ENCODE results near the gene TUBGCP3. TPM values are rescaled to one million over a fixed set of nuclear protein-coding genes. Genes with fewer than 3 reads are reported as not detected.

The TUBGCP3 gene
- total and polyA plus RNA-seq, 2 experiments from 2014 or later: 12.0 to 12.2 TPM

DNA sequence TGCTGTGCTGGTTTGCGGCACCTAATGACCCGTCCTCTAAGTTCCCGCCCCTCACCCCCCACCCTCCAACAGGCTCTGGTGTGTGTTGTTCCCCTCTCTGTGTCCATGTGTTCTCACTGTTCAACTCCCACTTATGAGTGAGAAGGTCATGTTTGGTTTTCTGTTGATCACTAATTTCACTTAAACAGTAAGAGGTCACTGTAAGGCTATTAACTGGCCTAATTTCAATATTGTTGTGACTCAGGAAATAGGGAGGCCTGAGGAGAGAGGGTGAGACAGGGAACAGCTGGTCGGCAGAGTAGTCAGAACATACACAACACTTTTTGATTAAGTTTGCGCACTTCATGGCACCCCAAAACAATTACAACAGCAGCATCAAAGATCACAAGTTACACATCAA is 15.6 kb downstream of the TUBGCP3 start:
- H3K27me3 ChIP-seq (replicated peaks; ENCODE audit: insufficient read depth): no peaks in the 10 kb centered on the region
- H3K36me3 ChIP-seq (ENCODE audit: low read depth): peaks cover 8% of the 10 kb centered on the region; the same call in 1 of the 2 replicates
- peaks cover 11% of the 10 kb centered on the region; the same call in 1 of the 2 replicates for H3K4me1 ChIP-seq (ENCODE audit: insufficient read depth)
- TF ChIP-seq EZH2phosphoT487 (IDR thresholded peaks at IDR 0.05; ENCODE audit: insufficient read depth, low read depth) (no peak), EZH2 (IDR thresholded peaks at IDR 0.05; ENCODE audit: insufficient read depth, poor library complexity, severe bottlenecking) (no peak)
- no peak for DNase-seq
- no peak overlapping the region for H3K9ac ChIP-seq
- H3K9me2 ChIP-seq (ENCODE audit: insufficient read depth): no peaks in the 10 kb centered on the region
- WGBS, 2 experiments (ENCODE audit: low coverage in 1 of 2, low lambda C conversion rate in 2 of 2, missing lambda C conversion rate in 2 of 2): 81% methylated on average over 5 of the region's 5 CpGs
- H2AFZ ChIP-seq: no peak overlapping the region
- H3F3A ChIP-seq (ENCODE audit: insufficient read depth): no peaks in the 10 kb centered on the region
- H4K20me1 ChIP-seq (ENCODE audit: insufficient read depth): no peaks in the 10 kb centered on the region; the same call in 1 of the 2 replicates
- no peak overlapping the region for H3K4me2 ChIP-seq (ENCODE audit: unreplicated experiment)
- H3K27ac ChIP-seq: no peak overlapping the region
- no peak overlapping the region for H3K4me3 ChIP-seq
- peaks cover 99% of the 10 kb centered on the region for H3K79me2 ChIP-seq (ENCODE audit: insufficient read depth)
- in situ Hi-C loops (cut with MboI): no loop called here
- no peaks in the 10 kb centered on the region for H3K9me3 ChIP-seq (ENCODE audit: low read depth)

DNA sequence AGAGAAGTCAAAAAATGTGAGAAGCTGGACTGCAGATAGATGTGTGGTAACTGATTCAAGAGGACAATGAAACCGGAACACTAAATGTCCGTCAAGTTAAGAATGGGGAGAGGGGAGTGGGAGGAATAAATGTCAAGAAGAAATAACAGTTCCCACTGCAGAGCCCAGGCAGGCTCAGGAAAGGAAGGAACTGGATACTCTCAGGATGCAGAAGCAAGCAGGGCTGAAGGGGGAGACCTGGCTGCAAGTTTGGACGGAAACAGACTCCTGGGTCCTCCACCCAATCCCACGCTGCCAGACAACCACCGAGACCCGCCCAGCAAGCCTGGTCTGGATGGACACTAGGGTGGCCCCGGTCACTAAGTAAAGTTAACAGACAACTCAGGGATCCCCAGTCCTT is 18.1 kb downstream of the TUBGCP3 start:
- H3K4me1 ChIP-seq (ENCODE audit: insufficient read depth): 0 out of 2 replicates have a peak, but pooled peaks cover 2% of the 10 kb centered on the region
- peaks cover 14% of the 10 kb centered on the region; the same call in 1 of the 2 replicates for H3K36me3 ChIP-seq (ENCODE audit: low read depth)
- H3K27ac ChIP-seq: no peak overlapping the region
- H3K27me3 ChIP-seq (replicated peaks; ENCODE audit: insufficient read depth): no peaks in the 10 kb centered on the region
- in situ Hi-C loops (cut with MboI): no loop called here
- peaks cover 79% of the 10 kb centered on the region for H3K79me2 ChIP-seq (ENCODE audit: insufficient read depth)
- no peak overlapping the region for H3K4me2 ChIP-seq (ENCODE audit: unreplicated experiment)
- no peaks in the 10 kb centered on the region for H3K9me2 ChIP-seq (ENCODE audit: insufficient read depth)
- H3K9me3 ChIP-seq (ENCODE audit: low read depth): no peaks in the 10 kb centered on the region
- H3K9ac ChIP-seq: no peak overlapping the region
- H3F3A ChIP-seq (ENCODE audit: insufficient read depth): no peaks in the 10 kb centered on the region
- 94 to 98% methylated on average over 7 of the region's 7 CpGs for WGBS, 2 experiments (ENCODE audit: low coverage in 1 of 2, low lambda C conversion rate in 2 of 2, missing lambda C conversion rate in 2 of 2)
- no peak for TF ChIP-seq EZH2 (IDR thresholded peaks at IDR 0.05; ENCODE audit: insufficient read depth, poor library complexity, severe bottlenecking)
- TF ChIP-seq EZH2phosphoT487 (IDR thresholded peaks at IDR 0.05; ENCODE audit: insufficient read depth, low read depth): no peak
- DNase-seq: no peak
- H3K4me3 ChIP-seq: no peak overlapping the region
- H4K20me1 ChIP-seq (ENCODE audit: insufficient read depth): no peaks in the 10 kb centered on the region; the same call in 1 of the 2 replicates
- no peak overlapping the region for H2AFZ ChIP-seq

DNA sequence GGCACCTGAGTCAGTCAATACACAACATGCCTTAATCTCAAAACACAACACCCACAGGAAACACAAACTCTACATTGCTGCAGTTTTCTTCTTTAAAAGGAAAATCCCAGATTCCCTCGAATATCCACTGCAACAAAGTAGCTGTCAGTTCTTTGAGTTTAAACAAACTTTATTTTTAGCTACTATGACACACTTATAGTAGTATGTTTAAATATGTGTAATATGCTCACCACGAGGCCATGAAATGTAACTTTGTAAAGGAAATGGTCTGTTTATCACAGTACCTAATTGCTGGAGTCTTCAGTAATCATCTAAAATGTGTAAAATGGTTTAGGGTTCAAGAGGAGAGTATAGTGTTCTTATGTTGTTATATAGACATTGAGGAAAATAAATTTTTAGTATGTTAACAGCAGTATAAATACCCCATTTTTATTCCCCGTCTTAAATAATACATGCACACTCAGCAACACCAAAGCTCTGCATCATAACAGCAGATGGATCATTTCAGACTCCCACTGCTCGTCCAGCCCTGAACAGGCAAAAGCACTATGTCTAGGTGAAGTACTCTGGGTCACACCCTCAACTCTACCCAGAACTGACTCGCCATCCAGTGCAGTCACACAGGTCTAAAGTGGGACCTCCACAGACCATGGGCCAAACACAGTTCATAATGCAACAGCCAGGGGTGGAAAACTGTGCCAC is 20.6 kb downstream of the TUBGCP3 start:
- WGBS, 2 experiments (ENCODE audit: low coverage in 1 of 2, low lambda C conversion rate in 2 of 2, missing lambda C conversion rate in 2 of 2): 65 to 68% methylated on average over 5 of the region's 5 CpGs
- Histone ChIP-seq H4K20me1 (ENCODE audit: insufficient read depth) (no peaks in the 10 kb centered on the region; the same call in 1 of the 2 replicates), H3K9me3 (ENCODE audit: low read depth) (no peaks in the 10 kb centered on the region), H3K4me3 (no peak overlapping the region), H2AFZ (no peak overlapping the region), H3K4me2 (ENCODE audit: unreplicated experiment) (no peak overlapping the region), H3K9ac (no peak overlapping the region), H3K27ac (no peak overlapping the region), H3K36me3 (ENCODE audit: low read depth) (peaks cover 15% of the 10 kb centered on the region; the same call in 1 of the 2 replicates), H3K4me1 (ENCODE audit: insufficient read depth) (no peaks in the 10 kb centered on the region), H3K27me3 (replicated peaks; ENCODE audit: insufficient read depth) (no peaks in the 10 kb centered on the region), H3K79me2 (ENCODE audit: insufficient read depth) (peaks cover 68% of the 10 kb centered on the region), H3F3A (ENCODE audit: insufficient read depth) (no peaks in the 10 kb centered on the region), H3K9me2 (ENCODE audit: insufficient read depth) (no peaks in the 10 kb centered on the region)
- TF ChIP-seq EZH2phosphoT487 (IDR thresholded peaks at IDR 0.05; ENCODE audit: insufficient read depth, low read depth) (no peak), EZH2 (IDR thresholded peaks at IDR 0.05; ENCODE audit: insufficient read depth, poor library complexity, severe bottlenecking) (no peak)
- in situ Hi-C loops (cut with MboI): no loop called here
- peak; percentile 12 for DNase-seq

DNA sequence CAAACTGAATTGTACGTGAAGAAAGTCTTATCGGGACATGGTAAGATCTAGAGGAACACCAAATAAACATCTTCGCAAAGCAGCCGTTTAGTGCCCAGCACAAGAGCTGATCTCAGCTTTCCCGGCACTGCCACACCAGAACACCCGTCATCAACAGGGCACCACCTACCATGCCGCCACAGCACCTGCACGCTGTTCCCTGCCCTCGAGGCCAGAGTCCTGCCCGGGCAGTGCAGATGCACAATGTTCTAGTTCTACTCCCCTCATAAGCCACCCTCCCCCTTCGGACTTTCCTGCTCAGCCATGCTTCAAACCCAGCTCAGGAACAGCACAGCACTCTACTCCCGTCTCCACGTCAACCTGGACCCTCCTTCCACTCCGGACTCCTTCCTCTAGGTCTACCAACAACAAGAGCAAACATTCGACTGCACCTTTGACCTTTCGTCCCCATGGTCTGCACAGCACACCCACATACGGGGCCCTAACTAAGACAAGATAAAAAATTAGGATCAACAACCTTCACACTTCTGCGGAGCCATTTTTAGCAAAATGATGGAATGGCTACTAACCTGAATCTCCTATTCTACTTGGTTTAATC is 25.1 kb downstream of the TUBGCP3 start:
- no peak for TF ChIP-seq EZH2 (IDR thresholded peaks at IDR 0.05; ENCODE audit: insufficient read depth, poor library complexity, severe bottlenecking)
- TF ChIP-seq EZH2phosphoT487 (IDR thresholded peaks at IDR 0.05; ENCODE audit: insufficient read depth, low read depth): no peak

More for the DNA sequence above, 25.1 kb downstream of the TUBGCP3 start:
- DNase-seq: no peak
- no peaks in the 10 kb centered on the region for H3K9me3 ChIP-seq (ENCODE audit: low read depth)
- H3K4me2 ChIP-seq (ENCODE audit: unreplicated experiment): no peak overlapping the region
- no peaks in the 10 kb centered on the region for H3K4me1 ChIP-seq (ENCODE audit: insufficient read depth)
- no peaks in the 10 kb centered on the region for H3K27me3 ChIP-seq (replicated peaks; ENCODE audit: insufficient read depth)
- H3K4me3 ChIP-seq: no peak overlapping the region
- H3K36me3 ChIP-seq (ENCODE audit: low read depth): peaks cover 7% of the 10 kb centered on the region; the same call in 1 of the 2 replicates
- no peaks in the 10 kb centered on the region for H3F3A ChIP-seq (ENCODE audit: insufficient read depth)
- H2AFZ ChIP-seq: no peak overlapping the region
- peaks cover 49% of the 10 kb centered on the region for H3K79me2 ChIP-seq (ENCODE audit: insufficient read depth)
- no peak overlapping the region for H3K9ac ChIP-seq
- no peak overlapping the region for H3K27ac ChIP-seq
- no peaks in the 10 kb centered on the region for H4K20me1 ChIP-seq (ENCODE audit: insufficient read depth)
- 93 to 94% methylated on average over 18 of the region's 18 CpGs for whole genome bisulfite sequencing, 2 experiments (ENCODE audit: low coverage in 1 of 2, low lambda C conversion rate in 2 of 2, missing lambda C conversion rate in 2 of 2)
- in situ Hi-C loops (cut with MboI): no loop called here
- no peaks in the 10 kb centered on the region for H3K9me2 ChIP-seq (ENCODE audit: insufficient read depth)
